ENCODE results near the gene GRB10.
A peak's percentile ranks its signal among the peaks of the same experiment; 100 is the strongest.

The GRB10 gene

DNA sequence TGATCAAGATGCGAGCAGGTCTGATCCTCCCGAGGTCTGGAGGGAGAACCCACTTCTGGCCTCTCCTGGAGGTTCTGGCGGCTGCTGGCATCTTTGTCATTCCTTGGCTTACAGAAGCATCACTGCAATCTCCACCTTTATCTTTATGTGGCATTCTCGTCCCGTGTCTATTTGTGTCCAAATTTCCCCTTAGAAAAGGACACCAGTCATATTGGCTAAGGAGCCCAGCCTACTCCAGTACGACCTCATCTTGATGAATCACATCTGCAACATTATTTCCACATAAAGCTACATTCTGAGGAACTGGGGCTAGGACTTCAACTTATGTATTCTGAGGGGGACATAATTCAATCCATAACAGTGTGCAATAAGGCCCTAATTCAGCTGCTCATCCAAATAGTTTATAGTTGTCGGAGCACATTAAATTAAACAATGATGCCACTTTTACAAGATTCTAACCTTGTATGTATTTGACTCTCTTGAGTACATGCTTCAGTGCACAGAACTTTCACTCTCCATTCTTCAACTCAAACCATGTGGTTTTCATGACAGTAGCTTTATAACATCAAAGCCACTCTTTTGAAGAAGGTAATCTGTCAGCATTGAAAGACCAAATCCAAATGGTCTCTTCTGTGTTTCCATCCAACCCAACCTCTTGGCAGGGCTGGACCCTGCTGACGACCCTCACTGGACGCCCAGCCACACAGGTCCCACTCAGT is 131.3 kb downstream of the GRB10 start:
- no peak for DNase-seq

DNA sequence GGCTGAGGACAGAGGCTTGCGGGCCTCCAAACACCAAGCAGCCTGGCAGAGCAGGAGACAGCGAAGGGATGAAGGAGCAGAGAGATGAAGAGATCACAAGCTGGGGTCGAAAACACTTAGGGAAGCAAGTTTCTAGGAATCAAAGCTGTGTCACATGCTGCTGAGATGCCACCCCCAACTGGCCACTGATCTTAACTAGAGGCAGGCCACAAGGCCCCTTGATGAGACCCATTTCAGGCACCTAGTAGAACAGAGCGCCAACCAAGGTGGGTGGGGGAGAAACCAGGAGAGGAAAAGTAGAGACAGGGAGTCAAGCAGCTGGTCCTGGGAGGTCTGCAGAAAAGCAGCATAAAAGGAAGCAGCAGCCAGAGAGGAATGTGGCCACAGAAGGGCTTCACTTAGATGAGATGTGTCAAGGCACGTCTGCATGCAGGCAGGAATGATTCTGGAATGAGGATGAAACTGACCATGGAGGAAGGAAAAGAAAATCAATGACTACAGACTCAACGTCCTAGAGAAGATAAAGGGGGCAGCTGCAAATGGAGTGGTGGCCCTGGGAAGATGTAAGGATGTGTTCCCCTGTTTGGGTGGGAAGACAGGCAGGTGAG is 132.5 kb downstream of the GRB10 start:
- DNase-seq: no peak

DNA sequence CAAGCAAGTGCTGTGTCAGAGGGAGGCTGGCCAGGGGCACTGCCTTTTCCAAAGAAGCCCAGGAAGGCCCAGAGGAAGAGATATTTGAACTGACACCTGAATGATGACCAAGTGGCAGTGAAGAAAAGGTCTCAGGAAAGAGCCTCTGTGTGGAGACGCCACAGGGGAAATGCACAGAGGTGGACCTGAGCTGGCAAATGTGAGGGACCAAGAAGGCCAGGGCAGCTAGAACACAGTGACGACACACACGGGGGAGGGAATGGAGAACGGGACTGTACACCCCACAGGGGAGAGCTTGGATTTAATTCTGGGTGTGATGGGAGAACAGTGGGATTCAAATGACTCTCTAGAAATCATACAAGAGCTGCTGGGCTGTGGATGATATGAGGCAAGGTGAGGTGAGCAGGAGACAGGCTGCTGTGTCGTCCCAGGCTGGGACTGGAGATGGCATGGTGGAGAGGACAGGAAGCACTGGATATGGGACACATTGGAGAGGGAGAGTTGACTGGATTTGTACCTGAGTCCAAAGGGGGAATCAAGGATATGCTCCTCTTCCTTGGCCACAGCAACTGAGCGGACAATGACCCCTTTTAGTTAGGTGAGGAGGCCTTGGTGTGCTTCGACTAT is 133.3 kb downstream of the GRB10 start:
- DNase-seq: no peak

DNA sequence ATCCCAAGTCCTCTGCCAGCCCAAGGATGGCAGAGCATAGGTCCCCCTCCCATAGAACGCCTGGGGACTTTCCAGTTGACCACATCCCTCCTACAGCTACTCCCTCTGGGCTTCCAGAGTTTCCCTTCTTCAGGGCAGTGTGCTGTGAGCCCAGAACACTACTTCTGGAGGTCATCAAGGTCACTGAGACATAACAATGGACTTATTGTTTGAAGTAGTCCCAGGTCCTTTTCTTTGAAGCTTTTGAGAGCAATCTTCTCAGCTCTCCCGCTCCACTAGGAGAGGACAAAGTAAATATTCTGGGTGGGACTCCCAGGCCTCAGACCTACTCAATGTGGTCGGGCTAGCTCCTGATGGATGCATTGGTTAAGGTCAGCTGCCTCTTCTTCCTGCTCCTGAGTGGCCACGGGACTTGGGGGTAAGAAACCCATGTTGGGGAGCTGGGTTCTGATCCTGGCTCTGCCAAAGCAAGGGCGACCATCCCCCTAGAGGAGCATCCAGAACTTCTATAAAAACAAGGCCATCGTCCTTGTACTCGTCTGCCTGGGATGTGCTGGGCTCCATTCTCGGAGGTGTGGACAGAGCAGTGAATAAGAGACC is 134.0 kb downstream of the GRB10 start:
- DNase-seq: no peak

DNA sequence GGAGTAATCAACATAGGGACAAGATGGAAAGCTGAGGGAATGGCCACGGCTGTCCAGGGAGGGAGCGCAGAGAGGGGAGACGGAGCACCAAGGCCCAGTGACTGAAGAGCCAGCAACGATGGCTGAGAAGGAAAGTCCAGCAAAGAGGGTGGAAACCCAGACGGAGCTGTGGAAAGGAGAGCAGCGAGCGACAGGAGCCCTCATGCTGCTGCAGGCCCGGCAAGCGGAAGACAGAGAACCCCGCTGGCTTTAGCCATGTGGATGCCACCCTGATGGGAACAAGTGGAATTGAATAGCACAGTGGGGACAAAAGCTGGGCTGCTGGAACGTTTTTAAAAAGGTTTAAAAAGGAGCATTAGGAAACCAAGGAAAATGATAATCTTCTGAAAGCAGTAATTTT is 134.6 kb downstream of the GRB10 start:
- no peak for DNase-seq

DNA sequence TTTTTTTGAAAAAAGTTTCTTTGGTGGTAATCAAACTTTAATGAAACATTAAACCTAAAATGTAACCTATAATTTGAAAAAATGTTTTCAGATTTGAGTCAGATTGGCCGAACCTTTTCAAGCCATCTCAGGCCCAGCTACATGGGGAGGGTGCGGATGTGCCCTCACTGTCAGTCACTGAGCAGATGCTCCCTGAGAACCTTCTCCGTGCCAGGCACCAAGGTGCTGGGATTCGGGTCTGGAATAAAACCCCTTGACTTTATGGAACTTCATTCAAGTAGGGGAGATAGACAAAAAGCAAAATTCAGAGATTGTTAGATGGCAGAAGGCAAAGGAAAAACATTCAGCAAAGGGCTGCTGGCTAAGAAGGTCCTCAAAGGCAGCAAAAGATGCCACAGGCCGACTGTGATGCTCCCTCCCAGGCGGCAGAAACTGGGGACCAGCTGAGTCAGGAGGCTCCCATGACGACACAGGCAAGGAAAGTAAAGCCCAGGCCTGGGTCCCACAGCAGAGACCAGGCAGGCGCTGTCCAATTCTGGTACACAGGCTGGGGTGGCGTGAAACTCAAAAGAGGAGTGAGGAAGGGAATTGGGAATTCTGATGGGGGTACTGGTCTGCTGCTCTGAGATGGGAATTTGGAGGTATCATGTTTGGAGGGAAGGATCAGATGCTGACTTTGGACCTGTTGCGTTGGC is 135.3 kb downstream of the GRB10 start:
- DNase-seq: no peak

DNA sequence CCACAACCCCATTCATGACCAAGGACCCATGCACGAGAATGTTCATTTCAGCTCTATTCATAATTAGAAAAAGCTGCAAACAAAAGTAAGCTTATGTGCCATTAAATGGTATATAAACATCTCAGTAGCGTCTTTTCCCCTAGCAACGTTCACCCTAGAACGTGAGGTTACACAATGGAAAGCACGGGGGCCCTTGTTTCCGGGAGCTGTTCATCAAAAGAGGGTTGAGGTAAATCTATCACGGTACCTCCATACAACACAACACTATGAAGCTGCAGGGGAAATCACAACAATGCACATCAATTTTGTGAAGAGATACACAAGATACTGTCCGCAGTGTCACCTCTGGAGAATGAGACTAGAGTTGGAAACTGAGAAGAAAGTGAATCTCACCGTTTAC is 136.6 kb downstream of the GRB10 start:
- no peak for DNase-seq

DNA sequence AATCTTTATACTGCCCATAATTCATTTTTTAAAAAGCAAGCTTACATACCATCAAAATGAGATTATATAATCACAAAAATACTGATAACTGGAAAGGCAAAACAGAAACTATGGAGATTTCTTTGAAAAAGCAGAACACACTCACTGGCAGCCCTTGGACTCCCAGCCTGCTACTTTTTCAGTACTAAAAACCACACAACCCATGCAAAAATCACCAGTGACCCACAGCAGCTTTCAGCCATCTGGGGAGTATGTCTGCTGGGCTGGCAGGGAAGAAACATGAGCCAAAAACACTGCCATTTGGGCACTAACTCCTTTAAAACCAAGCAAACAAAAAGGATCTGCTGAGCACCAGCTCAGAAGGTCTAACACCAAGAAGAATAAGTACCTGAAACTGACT is 137.5 kb downstream of the GRB10 start:
- no peak for DNase-seq

DNA sequence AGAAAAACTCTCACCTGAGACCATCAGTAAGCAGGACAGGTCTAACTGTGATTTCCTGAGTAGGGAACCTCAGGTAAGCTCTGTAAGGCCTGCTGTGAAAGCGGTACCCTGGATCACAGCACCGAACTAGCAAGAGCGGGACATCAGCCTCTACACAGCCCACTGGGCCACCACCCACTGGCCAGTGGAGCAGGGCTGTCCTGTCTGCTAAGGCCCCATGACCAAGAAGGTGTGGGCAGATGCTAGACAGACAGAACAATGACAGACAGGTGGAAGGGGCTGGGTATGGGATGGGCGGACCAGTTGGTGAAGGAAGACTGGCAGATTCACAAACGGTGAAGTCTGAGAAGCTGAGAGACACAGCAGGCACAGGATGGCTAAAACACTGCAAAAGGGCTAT is 138.1 kb downstream of the GRB10 start:
- DNase-seq: no peak

DNA sequence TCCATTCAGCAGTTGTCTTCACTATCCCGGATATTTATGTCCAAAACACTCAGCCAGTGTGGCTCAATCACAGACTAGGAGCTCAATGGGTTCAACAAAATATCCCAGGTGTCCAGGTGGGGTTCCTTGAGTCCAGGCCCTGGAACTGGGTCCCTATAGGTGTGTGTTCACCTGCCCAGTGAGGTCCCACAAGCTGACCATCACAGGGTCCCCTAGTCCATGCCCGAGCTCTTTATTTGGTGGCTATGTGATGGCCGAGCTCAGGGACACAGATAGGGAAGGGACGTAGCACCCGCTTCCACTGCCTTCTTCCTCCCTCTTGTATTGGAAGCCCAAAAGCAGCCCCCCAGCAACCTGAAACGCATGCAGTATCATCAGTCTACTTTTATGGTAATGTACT is 138.6 kb downstream of the GRB10 start:
- DNase-seq: no peak

DNA sequence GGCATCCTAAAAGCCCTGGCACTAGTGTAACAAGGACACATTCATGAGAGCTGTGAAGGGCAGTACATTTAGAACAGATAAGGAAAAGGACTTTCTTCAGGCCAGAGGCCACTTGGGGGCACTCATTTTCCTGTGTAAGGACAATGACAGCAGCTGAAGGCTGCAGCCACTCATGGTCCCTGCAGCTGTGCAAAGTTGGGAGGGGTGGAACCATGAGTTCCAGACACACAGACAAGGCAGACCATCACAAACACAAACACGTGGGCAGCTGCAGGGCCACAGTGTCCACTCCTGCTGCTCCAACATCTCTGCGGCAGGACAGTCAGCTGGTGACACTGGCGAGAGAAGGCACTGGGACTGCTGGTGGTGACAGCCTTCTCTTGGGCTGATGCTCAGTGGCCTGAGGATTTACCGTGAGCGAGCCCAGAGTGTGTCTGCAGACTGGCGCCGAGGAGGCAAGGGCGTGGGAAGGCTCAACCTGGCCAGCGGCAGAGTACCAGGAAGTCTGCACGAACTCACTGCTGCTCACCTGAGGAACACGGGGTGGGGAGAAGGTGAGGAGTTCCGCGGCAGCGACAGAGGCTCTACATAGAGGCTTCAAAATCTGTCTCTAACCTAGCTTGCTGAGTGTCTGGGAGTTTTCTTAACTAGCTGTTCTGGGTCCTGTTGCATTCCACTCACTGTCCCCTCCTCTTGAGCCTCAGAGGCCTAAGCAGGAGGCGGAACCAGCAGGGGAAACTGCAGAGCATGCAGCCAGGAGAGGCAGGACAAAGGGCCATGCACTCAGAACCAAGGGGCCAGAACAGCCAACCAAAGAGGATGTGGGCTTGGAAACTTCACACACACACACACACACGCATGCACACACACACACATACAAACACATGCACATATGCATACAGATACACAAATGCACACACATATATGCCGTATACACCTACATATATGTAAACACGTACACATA is 141.0 kb downstream of the GRB10 start:
- no peak for DNase-seq

DNA sequence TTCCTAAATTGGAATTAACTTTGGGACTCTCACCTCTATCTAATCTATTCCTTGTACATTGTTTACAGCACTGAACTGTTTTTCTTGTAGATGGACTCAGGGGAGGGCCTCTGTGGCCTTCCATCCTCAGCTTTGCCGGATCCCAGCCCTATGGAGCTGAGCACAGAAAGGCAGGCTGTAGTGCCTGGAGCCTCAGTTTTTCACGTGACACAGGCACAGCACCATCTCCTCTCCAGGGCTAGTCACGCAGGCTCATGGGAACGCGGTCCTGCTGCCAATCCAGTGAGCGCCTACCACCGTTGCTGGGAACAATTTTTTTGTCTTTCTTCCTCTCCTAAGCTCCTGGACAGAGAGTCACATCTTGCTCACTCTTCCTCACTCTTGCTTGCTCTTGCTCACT is 141.9 kb downstream of the GRB10 start:
- DNase-seq: no peak

DNA sequence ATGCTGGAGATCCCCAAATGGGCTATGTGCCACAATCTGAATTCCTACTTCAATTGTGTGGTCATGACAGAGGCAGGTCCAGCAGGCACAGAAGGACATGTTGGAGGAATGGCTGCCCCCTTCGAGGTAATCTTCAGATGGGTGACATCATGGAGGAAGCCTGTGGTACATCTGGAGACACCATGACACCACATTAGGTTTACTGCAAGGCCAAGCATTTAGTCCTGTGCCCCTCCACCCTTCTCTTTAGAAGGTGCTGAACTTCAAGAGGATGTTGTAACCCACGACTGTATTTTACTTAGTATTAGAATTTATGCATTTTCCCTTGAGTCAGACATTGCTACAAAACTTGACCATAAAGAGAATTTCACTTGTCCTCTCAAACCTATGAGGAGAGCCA is 142.4 kb downstream of the GRB10 start:
- DNase-seq: no peak

DNA sequence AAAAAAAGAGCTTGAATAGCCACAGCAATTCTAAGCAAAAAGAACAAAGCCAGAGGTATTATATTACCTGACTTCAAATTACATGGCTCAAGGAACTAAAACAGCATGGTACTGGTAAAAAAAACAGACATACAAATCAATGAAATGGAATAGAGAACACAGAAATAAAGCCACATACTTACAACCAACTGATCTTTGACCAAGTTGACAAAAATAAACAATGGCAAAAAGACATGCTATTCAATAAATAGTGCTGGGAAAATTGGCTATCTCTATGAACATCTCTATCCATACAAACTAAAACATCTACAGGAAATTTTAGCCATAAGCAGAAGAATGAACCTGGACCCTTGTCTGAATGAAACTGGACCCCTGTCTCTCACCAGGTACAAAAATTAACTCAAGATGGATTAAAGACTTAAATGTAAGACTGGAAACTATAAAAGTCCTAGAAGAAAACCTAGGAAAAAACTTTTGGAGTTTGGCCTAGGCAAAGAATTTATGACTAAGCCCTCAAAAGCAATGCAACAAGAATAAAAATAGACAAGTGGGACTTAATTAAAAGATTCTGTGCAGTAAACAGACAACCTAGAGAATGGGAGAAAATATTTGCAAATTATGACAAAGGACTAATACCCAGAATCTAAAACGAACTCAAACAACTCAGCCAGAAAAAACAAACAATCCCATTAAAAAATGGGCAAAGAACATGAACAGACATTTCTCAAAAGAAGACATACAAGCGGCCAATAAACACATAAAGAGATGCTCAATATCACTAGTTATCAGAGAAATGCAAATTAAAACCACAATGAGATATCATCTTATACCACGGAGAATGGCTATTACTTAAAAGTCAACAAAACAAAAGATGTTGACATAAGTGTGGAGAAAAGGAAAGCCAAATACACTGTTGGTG is 144.7 kb downstream of the GRB10 start:
- DNase-seq: no peak

DNA sequence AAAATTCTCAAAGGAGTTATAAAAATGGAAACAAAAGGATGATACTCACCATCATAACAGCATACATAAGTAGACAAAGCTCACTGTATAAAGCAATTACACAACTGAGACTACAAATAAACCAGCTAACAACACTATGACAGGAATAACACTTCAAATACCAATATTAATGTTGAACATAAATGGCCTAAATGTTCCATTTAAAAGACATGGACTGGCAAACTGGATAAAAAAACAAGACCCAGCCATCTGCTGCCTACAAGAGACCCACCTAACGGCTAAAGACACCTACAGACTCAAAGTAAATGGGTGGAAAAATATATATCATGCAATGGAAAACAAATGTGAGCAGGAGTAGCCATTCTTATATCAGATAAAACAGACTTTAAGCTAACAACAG is 148.3 kb downstream of the GRB10 start:
- no peak for DNase-seq

DNA sequence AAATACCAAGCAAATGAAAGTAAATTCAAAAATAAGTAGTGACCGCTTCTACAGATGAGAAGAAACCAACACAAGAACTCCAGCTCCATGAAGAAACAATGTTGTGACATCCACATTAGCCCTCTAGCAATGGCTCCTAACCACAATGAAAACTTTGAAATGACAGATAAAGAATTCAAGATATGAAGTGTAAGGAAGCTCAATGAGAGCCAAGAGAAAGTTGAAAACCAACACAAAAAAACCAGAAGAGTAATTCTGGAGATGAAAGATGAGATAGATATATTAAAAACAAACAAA is 149.3 kb downstream of the GRB10 start:
- DNase-seq: no peak

DNA sequence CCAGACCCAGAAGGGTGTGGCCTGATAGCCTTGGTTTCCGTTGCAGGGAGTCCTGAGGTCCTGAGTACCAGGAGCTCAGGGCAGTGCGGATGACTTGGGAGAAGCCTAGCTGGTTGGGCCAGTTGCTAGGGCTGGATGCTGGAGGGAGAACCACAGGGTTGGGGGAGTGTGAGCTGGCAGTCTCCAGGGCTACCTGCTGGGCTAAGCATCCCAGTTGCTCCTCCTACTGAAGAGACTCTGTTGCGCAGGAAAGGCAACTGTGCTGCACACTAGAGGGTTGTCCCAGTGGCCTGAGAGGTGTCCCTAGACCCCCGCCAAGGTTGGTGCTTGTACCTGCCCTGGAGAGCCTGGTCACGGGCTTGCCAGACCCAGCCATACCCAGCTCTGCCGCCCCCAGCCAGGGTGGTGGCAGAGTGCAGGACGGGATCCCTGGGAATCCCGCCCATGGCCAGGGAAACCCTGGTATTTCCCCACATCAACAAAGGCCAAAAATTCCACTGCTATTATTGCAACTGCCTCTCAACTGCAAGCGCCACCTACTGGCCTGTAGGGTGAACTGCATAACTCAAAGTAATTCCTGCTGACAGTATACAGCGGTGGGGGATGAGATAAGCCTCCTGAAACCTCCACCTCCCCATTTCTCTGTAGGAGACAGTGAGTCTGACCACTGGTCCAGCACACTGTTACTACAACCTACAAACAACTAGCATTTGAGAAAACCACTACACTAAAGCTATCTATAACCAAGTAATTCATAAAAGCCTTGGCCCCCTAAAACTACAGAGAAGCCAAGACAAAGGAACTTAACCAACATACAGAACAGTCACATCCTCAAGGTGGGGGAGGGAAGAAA is 149.9 kb downstream of the GRB10 start:
- DNase-seq: peak; percentile 64

DNA sequence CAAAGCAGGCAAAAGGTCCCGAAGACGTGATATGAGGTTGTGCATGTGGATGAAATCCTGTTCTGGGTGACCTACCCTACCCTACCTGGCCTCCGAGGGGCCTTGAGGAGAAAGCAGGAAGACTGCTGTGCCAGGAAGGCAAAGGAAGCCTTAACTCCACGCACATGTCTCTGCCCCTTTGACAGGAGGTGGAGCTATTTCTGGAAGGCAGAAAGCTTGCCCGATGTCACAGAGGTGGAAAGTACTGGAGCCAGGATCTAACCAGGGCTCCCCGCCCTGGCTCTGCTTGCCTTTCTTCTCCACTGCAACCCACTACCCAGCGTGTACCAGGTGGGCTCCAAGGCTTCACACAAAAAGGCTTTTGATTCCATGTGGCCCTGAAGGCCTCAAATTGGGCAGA is 151.1 kb downstream of the GRB10 start:
- no peak for DNase-seq

DNA sequence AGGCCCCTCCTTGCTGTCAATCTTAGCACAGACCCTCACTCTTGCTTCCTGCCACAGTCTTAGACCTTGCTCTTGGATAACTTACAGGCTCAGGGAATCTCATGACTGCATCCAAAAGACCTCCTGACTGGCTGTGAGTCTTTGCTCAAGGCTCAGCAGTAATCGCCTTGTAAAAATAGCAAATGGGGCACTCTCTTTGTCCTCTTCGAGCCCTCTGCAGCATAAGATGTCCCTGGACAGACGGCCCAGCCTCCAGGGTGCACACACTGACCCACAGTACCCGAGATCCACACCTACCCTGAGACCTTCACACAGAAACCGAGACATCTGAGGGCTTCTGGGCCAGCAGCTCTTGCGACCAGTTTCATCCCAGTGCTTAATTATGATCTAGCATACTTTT is 151.6 kb downstream of the GRB10 start:
- no peak for DNase-seq

DNA sequence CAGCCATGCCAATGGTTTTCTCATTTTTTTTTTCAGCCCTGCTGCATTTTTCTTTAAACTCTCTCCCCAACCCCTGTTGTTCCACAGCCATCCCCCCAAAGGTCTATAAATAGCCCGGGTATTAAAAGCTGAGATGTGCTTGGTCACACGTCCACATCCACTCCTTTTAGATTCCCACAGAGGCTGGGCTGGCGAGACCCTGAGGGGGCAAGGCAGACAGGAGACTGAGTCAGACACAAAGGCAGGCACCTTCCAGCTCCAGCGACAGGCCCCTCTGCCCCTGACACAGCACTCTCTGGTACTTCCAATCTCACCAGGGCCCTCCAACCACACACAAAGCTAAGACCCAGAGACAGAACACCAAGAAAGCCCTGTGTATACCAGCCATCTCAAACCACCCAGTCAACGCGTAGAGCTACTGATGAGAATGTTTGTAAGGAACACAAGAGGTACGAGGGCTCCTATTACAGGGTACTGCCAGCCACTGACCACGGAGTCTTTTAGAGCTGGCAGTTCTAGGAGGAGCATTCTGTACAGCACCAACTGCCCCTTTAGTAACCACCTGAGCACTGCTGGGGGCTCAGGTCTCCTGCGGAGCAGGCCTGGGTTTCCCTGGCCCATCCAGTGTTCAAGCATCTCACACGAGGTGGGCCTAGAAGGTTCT is 153.3 kb downstream of the GRB10 start:
- DNase-seq: no peak
